PC-3 (cell line): ENCODE data around the gene TCF12. TPM values are rescaled to one million over a fixed set of nuclear protein-coding genes. Genes with fewer than 3 reads are reported as not detected.

Experiments
- ATAC-seq: fragments of 200-7000 bp; cut with Tn5 transposase; 2 replicates; pipeline ENCODE4 v1.9.1; 2020; ENCODE audit warnings: mild to moderate bottlenecking, moderate library complexity
- BruUV-seq: library from RNA; stranded (reverse); fragments of 400-500 nt; replicated peaks from 2 replicates; lab custom pipeline; 2021; lab: Mats Ljungman, UMichigan
- CTCF ChIA-PET: fragments of 300-600 bp; sonication (Branson Sonifier 250); formaldehyde crosslinking; loops from one replicate; lab custom pipeline; 2022; ENCODE audit warnings: antibody characterized with exemption; lab: Charles Lee
- POLR2A ChIA-PET: fragments of 300-600 bp; sonication (Branson Sonifier 250); formaldehyde crosslinking; loops from one replicate; lab custom pipeline; 2022; ENCODE audit warnings: antibody characterized with exemption; ENCODE audit not compliant: unreplicated experiment; lab: Charles Lee
- DNase-seq: peaks from one replicate; pipeline ENCODE4 v3.0.0-alpha.2; 2015
- H2AFZ ChIP-seq: fragments of 300-600 bp; sonication (generic); 2 replicates; pipeline ENCODE4 v1.6.0; 2016; ENCODE audit warnings: antibody characterized with exemption, low read length
- H3F3A ChIP-seq: fragments of 300-600 bp; sonication (generic); one replicate; pipeline ENCODE4 v1.6.0; 2017; ENCODE audit warnings: antibody characterized with exemption, low read length, control low read depth, mild to moderate bottlenecking; ENCODE audit not compliant: unreplicated experiment
- H3K27ac ChIP-seq: fragments of 300-600 bp; sonication (generic); 2 replicates; pipeline ENCODE4 v1.5.1; 2016; ENCODE audit warnings: mild to moderate bottlenecking, low read length
- H3K27me3 ChIP-seq: fragments of 300-600 bp; sonication (generic); 2 replicates; pipeline ENCODE4 v1.6.1; 2016; ENCODE audit warnings: low read length, mixed read lengths
- H3K36me3 ChIP-seq: fragments of 300-600 bp; sonication (generic); 2 replicates; pipeline ENCODE4 v1.6.1; 2016; ENCODE audit warnings: low read depth, mixed run types, low read length, mixed read lengths
- H3K4me1 ChIP-seq: fragments of 300-600 bp; sonication (generic); 2 replicates; pipeline ENCODE4 v1.5.1; 2016; ENCODE audit warnings: low read length; ENCODE audit not compliant: insufficient read depth
- H3K4me2 ChIP-seq: fragments of 300-600 bp; sonication (generic); 2 replicates; pipeline ENCODE4 v1.6.0; 2016; ENCODE audit warnings: low read length
- H3K4me3 ChIP-seq: fragments of 300-600 bp; sonication (generic); 2 replicates; pipeline ENCODE4 v1.5.1; 2016; ENCODE audit warnings: mild to moderate bottlenecking, low read length, mixed read lengths
- H3K79me2 ChIP-seq: fragments of 300-600 bp; sonication (generic); 2 replicates; pipeline ENCODE4 v1.6.1; 2017; ENCODE audit warnings: low read length, mixed read lengths
- H3K9ac ChIP-seq: fragments of 300-600 bp; sonication (generic); 2 replicates; pipeline ENCODE4 v1.6.0; 2016; ENCODE audit warnings: mild to moderate bottlenecking, low read length
- H3K9me2 ChIP-seq: fragments of 300-600 bp; sonication (generic); replicated peaks from 2 replicates; pipeline ENCODE4 v1.6.1; 2016; ENCODE audit warnings: mixed run types, low read length, mixed read lengths
- H3K9me3 ChIP-seq: fragments of 300-600 bp; sonication (generic); 2 replicates; pipeline ENCODE4 v1.6.1; 2016; ENCODE audit warnings: low read length, mixed read lengths
- H4K20me1 ChIP-seq: fragments of 300-600 bp; sonication (generic); 2 replicates; pipeline ENCODE4 v1.6.1; 2016; ENCODE audit warnings: low read length, mixed read lengths
- EZH2 ChIP-seq: fragments of 300-600 bp; sonication (generic); IDR thresholded peaks from one replicate; pipeline ENCODE4 v1.6.1; 2017; ENCODE audit warnings: antibody characterized with exemption, mild to moderate bottlenecking, low read length; ENCODE audit not compliant: unreplicated experiment
- EZH2phosphoT487 ChIP-seq: fragments of 300-600 bp; sonication (generic); IDR thresholded peaks from 2 replicates; pipeline ENCODE4 v1.6.1; 2018; ENCODE audit warnings: mild to moderate bottlenecking, antibody characterized with exemption, low read length, borderline replicate concordance
- intact Hi-C: fragments of 100-400 bp; cut with micrococcal nuclease; formaldehyde crosslinking; loops from 2 replicates; pipeline ENCODE4 v1.9.0; 2023
- total RNA-seq: library from RNA; depleted of rRNA; stranded (reverse); fragments of >200 nt; gene quantifications from 2 replicates; pipeline ENCODE4 v1.2.3, GENCODE V29; 2014
- TF ChIP-seq, protein P1 (sequence below): fragments of 300-600 bp; sonication (generic); conservative IDR thresholded peaks from 2 replicates; pipeline ENCODE4 v1.5.1; 2017; ENCODE audit warnings: antibody characterized with exemption, low read depth, mild to moderate bottlenecking, low read length

Gene TCF12
- total RNA-seq, 1 experiment from 2014 or later = 103 TPM

DNA sequence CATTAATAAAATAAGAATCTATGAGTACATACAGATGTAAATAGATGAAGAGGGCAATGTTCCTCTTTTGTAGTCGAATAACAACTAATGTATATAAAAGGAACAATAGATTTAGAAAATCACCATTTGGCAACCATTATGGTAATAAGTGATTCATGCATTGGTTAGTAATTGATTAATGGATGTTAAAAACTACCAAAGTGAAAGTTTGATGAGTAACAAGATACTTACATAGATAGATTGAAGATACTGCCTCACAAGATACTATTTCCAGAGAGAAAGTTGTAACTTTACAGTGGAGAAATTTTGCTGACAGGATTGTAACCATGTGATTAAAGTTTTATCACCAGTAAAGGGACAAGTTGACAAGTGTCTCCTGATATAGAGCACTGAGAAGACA lies 55.0 kb downstream of the TCF12 start:
- no peak overlapping the region for H3K27ac ChIP-seq
- no peaks in the 10 kb centered on the region for H3K9me3 ChIP-seq
- ATAC-seq = no peak
- no peak for DNase-seq
- no peak overlapping the region for H3K4me2 ChIP-seq
- H4K20me1 ChIP-seq = 0 out of 2 replicates have a peak, but pooled peaks cover 7% of the 10 kb centered on the region
- BruUV-seq = no TSS peak
- no peak overlapping the region for H2AFZ ChIP-seq
- ChIA-PET CTCF (no interaction called here), POLR2A (no interaction called here)
- no peaks in the 10 kb centered on the region for H3K36me3 ChIP-seq
- peaks cover 58% of the 10 kb centered on the region for H3K79me2 ChIP-seq
- TF ChIP-seq, protein P1, sequence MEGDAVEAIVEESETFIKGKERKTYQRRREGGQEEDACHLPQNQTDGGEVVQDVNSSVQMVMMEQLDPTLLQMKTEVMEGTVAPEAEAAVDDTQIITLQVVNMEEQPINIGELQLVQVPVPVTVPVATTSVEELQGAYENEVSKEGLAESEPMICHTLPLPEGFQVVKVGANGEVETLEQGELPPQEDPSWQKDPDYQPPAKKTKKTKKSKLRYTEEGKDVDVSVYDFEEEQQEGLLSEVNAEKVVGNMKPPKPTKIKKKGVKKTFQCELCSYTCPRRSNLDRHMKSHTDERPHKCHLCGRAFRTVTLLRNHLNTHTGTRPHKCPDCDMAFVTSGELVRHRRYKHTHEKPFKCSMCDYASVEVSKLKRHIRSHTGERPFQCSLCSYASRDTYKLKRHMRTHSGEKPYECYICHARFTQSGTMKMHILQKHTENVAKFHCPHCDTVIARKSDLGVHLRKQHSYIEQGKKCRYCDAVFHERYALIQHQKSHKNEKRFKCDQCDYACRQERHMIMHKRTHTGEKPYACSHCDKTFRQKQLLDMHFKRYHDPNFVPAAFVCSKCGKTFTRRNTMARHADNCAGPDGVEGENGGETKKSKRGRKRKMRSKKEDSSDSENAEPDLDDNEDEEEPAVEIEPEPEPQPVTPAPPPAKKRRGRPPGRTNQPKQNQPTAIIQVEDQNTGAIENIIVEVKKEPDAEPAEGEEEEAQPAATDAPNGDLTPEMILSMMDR = no peak
- TF ChIP-seq EZH2 = no peak
- no peak for TF ChIP-seq EZH2phosphoT487
- no peak overlapping the region for H3K4me3 ChIP-seq
- H3F3A ChIP-seq = peaks cover 3% of the 10 kb centered on the region
- no peaks in the 10 kb centered on the region for H3K27me3 ChIP-seq
- peaks cover 35% of the 10 kb centered on the region for H3K4me1 ChIP-seq
- no peaks in the 10 kb centered on the region for H3K9me2 ChIP-seq
- no peak overlapping the region for H3K9ac ChIP-seq
- intact Hi-C loops = no loop called here

DNA sequence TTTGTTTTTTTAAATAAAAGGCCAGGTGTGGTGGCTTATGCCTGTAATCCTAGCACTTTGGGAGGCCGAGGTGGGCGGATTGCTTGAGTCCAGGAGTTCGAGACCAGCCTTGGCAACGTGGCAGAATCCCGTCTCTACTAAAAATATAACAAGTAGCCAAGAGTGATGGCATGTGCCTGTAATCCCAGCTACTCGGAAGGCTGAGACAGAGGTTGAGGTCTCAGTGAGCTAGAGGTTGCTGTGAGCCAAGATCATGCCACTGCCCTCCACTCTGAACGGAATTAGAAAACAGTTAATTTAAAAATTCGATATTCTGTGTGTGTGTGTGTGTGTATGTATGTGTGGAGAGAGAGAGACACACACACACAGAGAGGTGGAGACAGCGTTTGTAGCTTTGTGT lies 58.8 kb downstream of the TCF12 start:
- Histone ChIP-seq H3K4me2 (no peak overlapping the region), H3K9me2 (no peaks in the 10 kb centered on the region), H3K4me3 (no peak overlapping the region), H3K27me3 (no peaks in the 10 kb centered on the region), H3F3A (peaks cover 6% of the 10 kb centered on the region), H3K4me1 (peaks cover 46% of the 10 kb centered on the region), H3K79me2 (peaks cover 61% of the 10 kb centered on the region), H4K20me1 (0 out of 2 replicates have a peak, but pooled peaks cover 7% of the 10 kb centered on the region), H3K36me3 (no peaks in the 10 kb centered on the region), H3K27ac (no peak overlapping the region), H3K9me3 (no peaks in the 10 kb centered on the region), H2AFZ (no peak overlapping the region), H3K9ac (no peak overlapping the region)
- no TSS peak for BruUV-seq
- no peak for ATAC-seq
- POLR2A ChIA-PET = no interaction called here
- DNase-seq = no peak
- CTCF ChIA-PET = no interaction called here
- TF ChIP-seq EZH2 = no peak
- intact Hi-C loops = no loop called here

DNA sequence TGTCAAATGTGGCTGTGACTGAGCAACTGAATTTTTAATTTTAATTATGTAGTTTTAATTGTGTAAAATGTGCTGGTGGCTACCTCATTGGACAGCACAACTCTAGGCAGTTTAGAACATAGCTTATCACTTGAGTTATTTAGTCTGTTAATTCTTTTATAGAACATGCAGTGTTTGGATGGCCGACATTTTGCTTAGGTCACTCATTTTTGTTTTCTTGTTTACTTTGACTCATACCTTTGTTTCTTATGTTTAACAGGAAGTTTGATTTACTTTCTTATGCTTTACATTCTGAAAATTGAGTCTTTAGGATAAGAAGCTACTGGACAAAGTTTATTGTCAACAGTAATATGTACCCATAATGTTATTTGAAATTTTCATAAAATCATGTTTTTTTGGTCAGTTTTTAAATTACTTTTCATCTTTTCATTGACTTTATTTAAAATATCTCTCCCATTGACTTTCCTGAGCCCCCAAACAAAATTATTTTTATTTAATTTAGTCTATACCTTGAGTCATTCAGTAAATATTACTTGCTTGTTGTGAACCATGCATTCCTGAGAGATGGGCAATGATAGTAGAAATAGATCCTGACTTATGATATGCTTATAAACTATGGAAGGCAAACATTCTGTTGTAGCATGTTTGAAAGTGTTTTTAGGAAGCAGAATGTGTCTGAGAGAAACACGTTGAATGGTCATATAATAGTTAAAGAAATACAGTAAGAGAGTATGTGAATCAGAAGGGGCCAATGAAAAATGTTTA lies 60.6 kb downstream of the TCF12 start:
- ATAC-seq = peak; percentile 96

More for the DNA sequence above, 60.6 kb downstream of the TCF12 start:
- H3K36me3 ChIP-seq = no peaks in the 10 kb centered on the region
- H4K20me1 ChIP-seq = no peaks in the 10 kb centered on the region
- no peak overlapping the region for H2AFZ ChIP-seq
- H3K9me2 ChIP-seq = no peaks in the 10 kb centered on the region
- H3K9ac ChIP-seq = peak overlapping the region; percentile 15; the same call in 1 of the 2 replicates
- ChIA-PET CTCF (no interaction called here), POLR2A (no interaction called here)
- H3K4me3 ChIP-seq = peak overlapping the region; percentile 46
- H3K27ac ChIP-seq = peak overlapping the region; percentile 84
- TF ChIP-seq EZH2 (no peak), EZH2phosphoT487 (no peak)
- TF ChIP-seq, protein P1 = no peak
- BruUV-seq = no TSS peak
- H3F3A ChIP-seq = peaks cover 6% of the 10 kb centered on the region
- H3K79me2 ChIP-seq = peaks cover 69% of the 10 kb centered on the region
- intact Hi-C loops = no loop called here
- DNase-seq = peak; percentile 78
- H3K4me2 ChIP-seq = peak overlapping the region; percentile 83
- H3K4me1 ChIP-seq = peaks cover 46% of the 10 kb centered on the region
- no peaks in the 10 kb centered on the region for H3K27me3 ChIP-seq
- H3K9me3 ChIP-seq = no peaks in the 10 kb centered on the region
